Epidermal melanocyte (primary cell): Measurements from ENCODE around the gene GSTA4.
"Not testable (repeated sequence)": the region's sequence is repeated elsewhere in the genome, so short reads cannot be mapped to it uniquely, and the experiment has no call there.

Source experiments
- DNase-seq: peaks from one replicate; pipeline ENCODE4 v3.0.0; 2011; ENCODE audit warnings: low spot score; ENCODE audit not compliant: insufficient read length

GSTA4 gene

GRCh38 chr6:53014063-53014462 is 19.0 kb upstream of the GSTA4 start:
- DNase-seq, result peak; percentile 51

DNA sequence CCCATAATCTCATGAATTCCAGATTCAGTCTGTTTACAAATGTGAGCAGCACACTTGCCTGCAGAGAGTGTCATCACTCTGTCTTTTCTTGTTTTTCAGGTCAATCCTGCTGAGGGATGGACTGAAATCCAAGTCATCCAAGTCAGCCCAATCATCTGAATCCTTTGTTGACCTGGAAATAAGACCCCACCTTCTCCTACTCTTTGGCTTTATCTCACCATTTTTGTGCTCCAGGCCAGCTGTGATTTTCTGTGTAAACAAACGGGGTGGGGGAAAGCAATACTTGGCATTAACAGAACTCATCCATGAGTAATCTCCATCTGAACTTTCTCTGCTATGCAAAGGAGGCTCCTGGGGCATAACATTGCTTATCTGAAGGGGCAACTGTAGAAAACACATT is 16.9 kb upstream of the GSTA4 start:
- DNase-seq, result no peak

DNA sequence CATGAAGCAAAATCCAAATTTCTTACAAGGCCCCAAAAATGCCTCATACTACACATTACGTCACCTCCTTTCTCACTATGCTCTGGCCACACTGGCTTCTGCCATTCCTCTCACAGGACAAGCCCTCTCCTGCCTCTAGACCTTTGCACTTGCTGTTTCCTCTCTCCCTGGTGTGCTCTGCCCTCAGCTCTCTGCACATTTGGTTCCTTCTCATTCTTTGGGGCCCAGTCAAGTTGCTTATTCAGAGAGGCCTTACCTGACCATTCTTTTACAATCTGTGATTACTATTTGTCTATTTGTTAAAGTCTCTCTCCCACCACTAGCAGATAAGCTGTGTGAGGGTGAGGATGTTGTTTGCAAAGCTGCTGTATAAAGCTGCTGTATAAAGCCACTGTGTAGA is 15.4 kb upstream of the GSTA4 start:
- no peak for DNase-seq

- DNase-seq, result no peak
These were observed 14.4 kb upstream of the GSTA4 start for GRCh38 chr6:53009511-53009910.

DNA sequence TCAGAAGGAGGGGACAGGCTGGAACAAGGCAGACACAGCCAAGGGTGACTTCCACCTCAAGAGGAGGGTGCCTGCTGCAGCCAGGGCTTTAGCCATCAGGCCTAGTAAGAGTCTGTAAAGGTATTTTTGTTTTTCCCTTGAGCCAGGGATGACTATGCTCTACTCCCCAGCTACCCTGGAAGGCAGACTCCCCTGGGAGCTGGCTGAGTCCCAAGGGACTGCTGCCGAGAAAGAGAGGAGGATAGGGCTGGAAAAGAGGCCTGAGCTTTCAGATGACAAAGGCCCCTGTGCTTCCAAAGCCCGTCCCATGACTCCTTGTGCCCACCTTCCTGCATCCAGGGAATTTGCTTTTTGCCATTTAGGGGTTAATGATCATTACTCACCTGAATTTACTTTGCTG is 14.0 kb upstream of the GSTA4 start:
- no peak for DNase-seq

DNA sequence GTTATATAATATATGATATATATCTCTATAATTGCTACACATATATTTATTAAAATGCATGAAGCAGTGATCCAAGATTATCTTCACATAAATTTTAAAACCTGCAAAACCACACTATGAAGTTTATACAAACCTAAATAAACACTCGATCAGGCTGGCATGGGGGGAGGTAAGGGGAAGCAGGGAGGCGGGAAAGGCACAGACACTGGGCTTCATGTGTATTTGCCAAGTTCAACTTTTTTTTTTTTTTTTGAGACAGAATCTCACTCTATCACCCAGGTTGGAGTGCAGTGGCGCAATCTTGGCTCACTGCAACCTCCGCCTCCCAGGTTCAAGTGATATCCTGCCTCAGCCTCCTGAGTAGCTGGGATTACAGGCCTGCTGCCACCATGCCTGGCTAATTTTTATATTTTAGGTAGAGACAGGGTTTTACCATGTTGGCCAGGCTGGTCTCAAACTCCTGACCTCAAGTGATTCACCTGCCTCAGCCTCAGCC is 13.2 kb upstream of the GSTA4 start:
- not testable (repeated sequence) for DNase-seq

GRCh38 chr6:53005663-53006250 is 10.7 kb upstream of the GSTA4 start:
- DNase-seq, result no peak

DNA sequence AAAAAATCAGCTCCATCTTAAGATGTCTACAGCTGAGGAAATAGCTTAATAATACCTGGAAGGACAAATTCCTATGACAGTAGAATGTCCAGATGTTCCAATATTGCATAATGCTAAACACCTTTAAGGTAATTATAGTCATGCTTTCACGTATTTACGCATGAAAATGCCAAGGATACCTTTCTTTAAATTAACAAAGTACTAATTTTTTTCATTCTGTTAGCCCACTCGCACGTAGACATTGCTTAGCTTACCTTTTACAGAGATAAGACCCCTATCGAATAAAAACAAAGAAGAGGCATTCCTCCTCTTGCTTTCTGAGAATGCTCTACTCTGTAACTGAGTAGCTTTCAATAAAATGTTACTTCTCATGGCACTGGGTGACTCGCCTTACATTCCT is 4.4 kb upstream of the GSTA4 start:
- DNase-seq, result no peak

DNA sequence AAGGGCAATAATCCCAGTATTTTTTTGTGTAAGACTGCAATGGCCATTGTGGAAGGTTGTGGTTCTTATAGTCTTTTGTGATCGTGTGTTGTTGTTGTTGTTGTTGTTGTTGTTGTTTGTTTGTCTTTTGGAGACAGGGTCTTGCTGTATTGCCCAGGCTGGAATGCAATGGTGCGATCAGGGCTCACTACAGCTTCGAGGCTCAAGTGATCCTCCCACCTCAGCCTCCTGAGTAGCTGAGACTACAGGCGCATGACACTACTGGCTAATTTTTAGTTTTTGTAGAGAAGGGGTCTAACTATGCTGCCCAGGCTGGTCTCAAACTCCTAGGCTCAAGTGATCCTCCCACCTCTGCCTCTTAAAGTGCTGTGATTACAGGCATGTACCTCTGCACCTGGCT is 3.5 kb upstream of the GSTA4 start:
- no peak for DNase-seq

- DNase-seq, result no peak
These were observed 995 bp upstream of the GSTA4 start for GRCh38 chr6:52995913-52996645.

- no peak for DNase-seq
These were observed 320 bp downstream of the GSTA4 start for GRCh38 chr6:52994839-52995088.

DNA sequence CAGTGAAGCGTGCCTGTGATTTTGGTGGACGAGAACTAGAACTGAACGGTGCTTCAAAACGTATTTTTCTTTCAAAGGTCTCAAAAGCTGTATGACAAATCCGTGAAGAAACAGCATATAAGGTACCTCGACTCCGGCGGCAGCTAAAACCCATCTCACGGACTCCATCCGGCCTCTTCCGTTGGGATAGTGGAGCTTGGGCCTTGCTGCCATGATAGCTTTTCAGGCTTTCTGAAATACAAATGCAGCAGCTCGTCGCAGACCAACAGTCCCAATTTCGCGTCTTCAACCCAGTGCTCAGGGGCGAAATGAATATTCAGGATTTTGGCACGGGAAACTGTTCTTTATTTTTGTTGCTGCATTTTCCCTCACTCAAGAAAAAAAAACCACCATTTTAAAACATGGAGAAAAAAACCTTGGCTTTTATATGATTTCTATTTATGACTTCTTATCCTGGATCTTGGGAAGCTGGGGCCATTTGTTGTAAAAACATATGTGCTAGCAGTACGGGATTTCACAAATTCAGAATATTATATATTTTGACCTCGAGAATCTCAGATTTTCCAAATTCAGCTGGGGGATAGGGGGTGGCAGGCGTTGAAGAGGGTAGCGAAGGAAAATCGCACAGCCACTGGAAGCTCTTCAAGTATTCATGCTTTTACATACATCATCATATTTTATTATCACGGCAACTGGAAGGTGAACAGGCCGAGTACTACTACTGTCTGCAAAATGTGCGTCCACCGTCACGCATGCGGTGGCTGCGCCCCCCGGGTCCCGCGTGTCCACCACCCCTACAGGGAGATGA is 849 bp downstream of the GSTA4 start:
- no peak for DNase-seq

DNA sequence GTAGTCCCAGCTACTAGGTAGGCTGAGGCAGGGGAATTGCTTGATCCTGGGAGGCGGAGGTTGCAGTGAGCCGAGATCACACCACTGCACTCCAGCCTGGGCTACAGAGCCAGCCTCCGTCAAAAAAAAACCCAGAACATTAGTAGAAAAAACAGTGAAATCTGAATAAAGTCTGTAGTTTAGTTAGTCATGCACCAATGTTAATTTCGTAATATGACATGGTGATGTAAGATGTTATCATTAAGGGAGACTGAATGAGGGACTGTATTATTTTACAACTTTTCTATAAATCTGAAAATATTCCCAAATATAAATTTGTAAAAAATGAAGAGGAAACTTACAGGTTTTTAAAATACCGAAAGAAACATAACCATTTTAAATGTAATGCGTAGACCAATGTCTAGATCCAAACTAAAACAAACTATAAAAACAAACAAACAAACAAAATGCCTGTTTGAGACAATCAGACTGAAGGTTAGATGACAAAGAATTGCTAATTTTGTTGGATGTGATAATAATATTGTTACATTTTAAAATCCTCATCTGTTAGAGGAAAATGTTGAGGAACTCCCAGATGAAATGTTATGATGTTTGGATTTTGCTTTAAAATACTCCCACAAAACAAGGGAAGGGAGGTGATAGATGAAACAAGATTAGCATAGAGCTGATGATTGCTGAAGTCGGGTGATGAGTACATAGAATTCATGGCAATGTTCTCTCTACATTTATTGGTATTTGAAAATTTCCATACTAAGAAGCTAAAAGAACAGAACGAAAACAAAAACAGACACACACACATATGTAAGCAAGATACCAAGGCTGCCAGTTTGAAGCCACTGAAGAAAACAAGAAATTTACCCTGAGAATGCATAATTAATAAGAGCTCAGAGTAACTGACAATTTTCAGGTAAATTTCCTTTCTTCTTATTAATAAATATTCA is 1.8 kb downstream of the GSTA4 start:
- no peak for DNase-seq

GRCh38 chr6:52990342-52990741 is 4.7 kb downstream of the GSTA4 start:
- DNase-seq, result no peak

DNA sequence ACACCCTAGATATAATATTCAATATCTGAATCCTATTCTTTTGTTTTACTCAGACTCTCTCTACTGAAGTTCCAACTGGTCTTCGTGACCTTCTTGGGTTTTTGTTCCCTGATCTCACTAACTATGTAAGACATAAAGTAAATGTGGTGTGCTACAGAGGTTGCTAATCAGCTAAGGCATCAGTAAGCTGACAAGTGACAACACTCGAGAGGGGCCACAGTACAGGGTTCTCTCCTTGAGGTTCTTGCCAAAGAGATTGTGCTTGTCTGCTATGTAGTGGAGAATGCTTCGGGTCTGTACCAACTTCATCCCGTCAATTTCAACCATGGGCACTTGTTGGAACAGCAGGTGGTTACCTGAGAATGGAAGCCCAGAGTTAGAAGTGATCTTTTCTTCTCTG is 9.9 kb downstream of the GSTA4 start:
- no peak for DNase-seq

DNA sequence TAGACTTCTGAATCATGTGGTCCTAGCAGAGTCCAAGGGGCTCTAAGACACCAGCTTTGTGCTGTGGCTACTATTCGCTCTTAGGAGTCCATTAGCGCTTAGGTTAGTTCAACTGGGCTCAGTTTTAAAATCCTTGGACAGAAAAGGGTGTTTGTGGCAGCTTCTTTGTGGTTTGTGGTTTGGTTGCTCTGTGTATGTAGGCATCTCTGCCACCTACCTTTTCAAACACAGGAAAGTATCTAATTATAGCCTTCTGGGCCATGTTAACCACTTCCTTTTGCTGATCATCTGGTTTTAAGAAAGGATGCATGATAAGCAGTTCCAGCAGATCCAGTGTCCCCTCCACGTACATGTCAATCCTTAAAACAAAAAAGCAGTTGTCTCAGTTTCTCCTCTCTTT is 10.8 kb downstream of the GSTA4 start:
- DNase-seq, result no peak

DNA sequence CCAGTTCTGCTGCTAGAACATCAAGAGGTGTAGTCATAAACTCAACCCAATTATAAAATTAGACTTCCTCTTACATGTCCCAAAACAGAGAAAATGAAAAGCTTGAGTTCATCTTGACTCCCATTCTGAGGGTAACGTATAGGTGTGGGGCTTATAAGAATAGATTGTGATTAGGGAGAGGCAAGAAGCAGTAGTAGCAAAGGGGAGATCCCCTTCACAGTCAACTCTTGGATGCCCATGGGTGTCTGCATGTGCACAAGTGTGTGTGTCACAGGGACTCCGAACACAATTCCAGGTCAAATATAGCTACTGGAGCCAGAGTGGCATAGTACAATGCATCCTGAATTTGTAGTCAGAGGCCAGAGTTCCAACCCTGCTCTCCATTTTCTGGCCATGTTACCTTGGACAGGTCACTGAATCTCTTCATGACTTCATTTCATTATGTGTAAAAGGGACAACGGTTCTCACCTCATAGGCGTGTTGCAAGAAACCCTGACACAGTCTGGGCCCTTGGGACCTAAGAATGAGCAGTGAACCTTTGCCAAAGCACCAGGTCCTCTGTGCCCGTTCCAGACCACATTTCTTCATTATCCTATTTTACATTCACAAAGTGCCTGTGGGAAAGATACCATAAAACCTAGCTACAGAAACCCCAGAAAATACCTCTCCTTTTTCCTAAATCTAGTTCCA is 11.8 kb downstream of the GSTA4 start:
- no peak for DNase-seq

- no peak for DNase-seq
These were observed 12.4 kb downstream of the GSTA4 start for GRCh38 chr6:52982680-52983079.

- no peak for DNase-seq
These were observed 13.7 kb downstream of the GSTA4 start for GRCh38 chr6:52981222-52981900.

- DNase-seq, result no peak
These were observed 18.5 kb downstream of the GSTA4 start for GRCh38 chr6:52976591-52977035.
